Stimulated activated CD8-positive, alpha-beta memory T cell treated with anti-CD3 and anti-CD28 coated beads, Interleukin-7, amount 100 ng/mL, for 24 hours (primary cell): Measurements from ENCODE around the gene LONRF3.

Source experiments
- DNase-seq: peaks from one replicate; pipeline ENCODE4 v3.0.0-alpha.2; 2020; ENCODE audit warnings: low read depth

The LONRF3 gene

DNA sequence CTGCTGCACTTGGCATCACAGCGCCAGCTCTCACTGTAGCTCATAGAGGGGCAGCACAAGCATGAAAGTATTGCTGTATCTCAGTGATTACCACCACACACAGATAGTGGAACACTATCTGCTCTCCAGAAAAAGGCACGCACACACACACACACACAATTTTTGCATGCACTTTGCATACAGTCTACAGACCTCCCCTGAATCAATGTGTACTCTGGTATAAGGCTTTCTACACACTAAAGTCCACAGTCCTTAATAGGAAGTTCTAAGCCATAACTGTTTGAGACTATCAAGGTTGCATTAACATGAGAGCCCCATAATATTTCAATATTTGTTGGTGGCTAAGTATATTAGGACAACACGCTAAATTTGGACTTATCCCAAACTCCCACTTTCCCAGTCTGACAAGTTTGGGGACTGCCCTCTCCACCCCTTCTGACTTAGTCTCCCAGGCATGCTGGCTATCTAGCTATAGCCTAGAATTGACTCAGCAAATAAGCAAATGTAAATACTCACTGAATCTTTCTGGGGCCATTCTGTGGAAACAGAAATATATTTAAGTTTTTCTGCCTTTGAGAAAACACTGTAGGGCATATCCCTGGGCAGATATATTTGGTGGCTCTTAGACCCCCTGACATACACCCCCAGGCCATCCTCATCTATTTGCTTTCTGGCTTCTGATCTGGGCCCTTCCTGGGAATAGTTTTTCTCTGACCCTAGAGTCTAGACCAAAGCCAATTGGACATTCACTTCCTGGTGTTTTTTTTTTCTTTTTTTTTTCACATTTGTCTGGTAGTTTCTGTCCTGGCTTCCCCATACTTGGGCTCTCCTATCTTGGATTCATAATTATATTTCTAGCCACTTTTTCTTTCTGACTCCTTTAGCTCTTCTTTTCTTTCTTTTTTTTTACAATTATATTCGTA, 62.0 kb downstream of the LONRF3 start:
- no peak for DNase-seq

- no peak for DNase-seq
Observed at GRCh38 chrX:119040432-119040831, 66.0 kb downstream of the LONRF3 start.

DNA sequence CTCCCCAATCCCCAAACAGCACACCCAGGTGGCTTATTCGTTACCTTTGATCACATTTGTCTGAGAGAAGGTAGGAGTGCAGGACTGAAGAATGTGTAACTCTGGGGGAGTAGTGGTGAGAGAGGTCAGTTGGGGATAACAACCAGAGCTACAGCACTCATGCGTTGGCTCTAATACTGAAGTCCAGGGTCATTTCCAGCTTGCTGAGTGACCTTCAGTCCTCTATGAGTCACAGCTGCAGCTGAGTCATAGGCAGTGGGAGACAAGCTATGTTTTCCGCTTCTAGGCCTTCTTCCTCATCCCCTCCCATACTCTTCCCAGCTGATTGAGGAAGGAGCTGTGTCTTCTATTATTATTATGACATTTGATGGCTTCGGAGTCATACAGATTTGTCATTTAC, 66.8 kb downstream of the LONRF3 start:
- no peak for DNase-seq

DNA sequence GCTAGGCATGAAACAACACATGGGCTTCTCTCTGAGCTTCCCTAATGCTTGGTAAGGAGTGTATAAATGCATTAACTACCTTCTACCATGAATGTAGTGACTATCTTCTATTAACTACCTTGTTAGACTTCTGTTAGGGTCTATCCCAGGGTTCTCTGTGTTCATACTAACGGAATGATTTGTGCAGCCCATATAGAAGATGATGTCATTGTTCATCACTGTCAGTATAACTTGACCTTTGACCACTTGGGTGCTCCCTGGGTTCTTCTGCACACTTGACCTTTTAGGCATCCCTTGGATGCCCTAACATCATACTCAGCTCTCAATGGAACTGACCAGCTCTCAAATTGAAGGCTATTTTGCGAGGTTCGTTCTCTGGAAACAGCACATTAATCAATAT, 67.6 kb downstream of the LONRF3 start:
- DNase-seq: no peak

DNA sequence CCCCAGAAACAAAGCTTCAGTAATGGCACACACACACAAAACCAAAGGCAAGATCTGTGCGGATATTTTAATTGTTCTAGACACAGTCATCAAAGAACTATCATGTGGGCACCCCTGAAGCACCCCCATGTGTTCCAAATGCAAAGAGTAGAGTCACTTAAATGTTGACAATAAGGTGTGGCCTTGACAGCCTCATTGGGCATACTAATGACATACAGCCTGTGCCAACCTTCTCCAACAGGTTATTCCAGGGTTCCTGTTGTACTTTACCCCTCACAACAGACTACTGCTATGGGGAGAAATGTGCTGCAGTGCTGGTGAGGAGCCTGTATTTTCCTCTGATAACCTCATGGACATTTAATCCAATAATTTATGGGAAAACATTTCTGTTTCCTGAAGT, 68.6 kb downstream of the LONRF3 start:
- no peak for DNase-seq

- no peak for DNase-seq
Observed at GRCh38 chrX:119045884-119046283, 71.5 kb downstream of the LONRF3 start.

DNA sequence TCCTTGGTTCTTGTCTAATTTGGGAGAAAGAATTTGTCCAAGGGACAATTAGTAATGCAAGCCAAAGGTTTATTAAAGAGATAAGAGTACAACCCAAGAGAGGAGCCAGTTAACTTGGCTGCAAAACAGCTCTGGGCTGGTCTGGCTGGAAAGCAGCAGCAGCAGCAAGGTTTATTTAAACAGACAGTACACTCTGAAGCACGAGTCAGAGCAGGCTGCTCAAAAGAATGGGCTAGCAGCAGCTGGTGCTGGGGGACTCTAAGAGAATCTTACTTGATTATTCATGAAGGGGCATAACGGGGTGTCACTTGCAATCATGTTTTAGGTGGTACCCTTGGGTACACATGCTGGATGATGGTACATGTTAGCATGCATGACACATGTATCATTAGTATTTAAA, 81.3 kb downstream of the LONRF3 start:
- DNase-seq: no peak

DNA sequence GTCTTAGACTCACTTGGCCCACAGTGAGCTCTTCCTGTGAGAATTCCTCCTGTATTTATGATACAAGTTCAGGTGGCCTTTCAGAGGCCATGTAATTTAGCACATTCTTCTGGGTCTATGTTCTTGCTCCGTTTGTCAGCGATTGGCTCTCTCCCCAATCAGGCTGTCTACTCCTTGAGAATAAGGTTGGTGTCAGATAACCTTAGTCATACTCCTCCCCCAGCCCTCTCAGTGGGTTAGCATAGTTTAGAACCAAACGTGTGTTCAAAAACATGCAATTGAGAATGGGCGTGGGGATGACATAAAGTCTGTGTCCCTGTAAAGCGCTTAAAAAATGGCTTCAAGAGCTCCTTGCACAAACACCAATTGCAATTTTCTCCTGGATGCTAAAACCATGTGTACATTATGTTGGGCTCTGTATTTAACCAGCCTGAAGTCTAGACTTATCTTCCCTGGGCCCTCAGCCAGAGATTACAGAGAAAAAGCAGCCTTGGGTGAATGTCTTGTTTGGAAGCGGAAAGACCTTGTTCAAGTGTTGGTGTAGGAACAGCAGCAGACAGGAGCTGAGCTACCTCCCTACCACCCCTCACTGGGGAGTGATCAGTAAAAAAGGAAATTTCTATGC, 88.4 kb downstream of the LONRF3 start:
- no peak for DNase-seq

- no peak for DNase-seq
Observed at GRCh38 chrX:119063428-119063827, 89.0 kb downstream of the LONRF3 start.

DNA sequence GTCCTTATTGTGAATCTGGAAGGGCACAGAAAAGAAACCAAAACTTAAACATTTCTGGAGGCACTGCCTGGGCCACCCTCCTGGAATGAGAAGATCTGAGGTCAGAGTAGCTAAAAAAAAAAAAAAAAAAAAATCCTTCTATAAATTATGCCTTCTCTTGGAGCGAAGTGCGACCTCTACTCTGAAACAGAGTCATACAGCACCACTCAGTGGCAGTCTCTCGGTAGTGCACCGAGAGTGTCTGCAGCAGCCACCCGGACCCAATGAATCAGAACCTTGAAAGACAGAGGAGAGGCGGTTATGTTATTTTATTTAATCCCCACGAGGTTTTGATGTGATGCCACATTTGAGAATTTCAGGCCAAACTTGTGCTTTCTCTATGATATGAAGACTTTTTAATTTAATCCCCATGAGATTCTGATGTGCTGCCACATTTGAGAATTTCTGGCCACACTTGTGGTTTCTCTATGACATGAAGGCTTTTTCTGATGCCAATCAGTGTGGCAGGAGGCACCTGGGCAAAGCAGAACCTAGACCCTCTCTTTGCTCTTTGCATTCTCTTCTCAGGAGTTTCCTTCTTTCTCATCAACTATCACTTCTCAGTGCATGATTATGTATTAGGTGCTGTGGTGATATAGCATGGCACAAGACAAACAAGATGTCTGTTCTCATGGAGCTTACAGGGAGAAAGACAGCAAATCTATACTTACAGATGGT, 92.8 kb downstream of the LONRF3 start:
- peak; percentile 12 for DNase-seq
